Neural cell (in vitro differentiated cells): ENCODE data around the gene POLK. TPM values are rescaled to one million over a fixed set of nuclear protein-coding genes. Genes with fewer than 3 reads are reported as not detected.

Source experiments
- H2AFZ ChIP-seq: fragments of 200-600, 300-800 bp; sonication (generic), shearing (Covaris generic); 2 replicates; pipeline ENCODE4 v1.6.0; 2014; ENCODE audit warnings: low read depth, mild to moderate bottlenecking, antibody characterized with exemption, low read length, moderate library complexity
- H3F3A ChIP-seq: fragments of 200-600 bp; shearing (Covaris generic); 2 replicates; pipeline ENCODE4 v1.6.1; 2016; ENCODE audit warnings: mild to moderate bottlenecking, moderate library complexity, mixed read lengths, antibody characterized with exemption, low read length; ENCODE audit not compliant: insufficient read depth, poor library complexity, severe bottlenecking
- H3K27ac ChIP-seq: fragments of 200-600, 300-800 bp; sonication (generic), shearing (Covaris generic); 2 replicates; pipeline ENCODE4 v1.5.1; 2014; ENCODE audit warnings: mild to moderate bottlenecking, low read length, moderate library complexity
- H3K27me3 ChIP-seq: fragments of 300-800, 200-600 bp; sonication (generic), shearing (Covaris generic); 2 replicates; pipeline ENCODE4 v1.6.0; 2014; ENCODE audit warnings: mild to moderate bottlenecking, low read depth, low read length, moderate library complexity; ENCODE audit not compliant: insufficient read depth
- H3K36me3 ChIP-seq: fragments of 300-800, 200-600 bp; sonication (generic), shearing (Covaris generic); 2 replicates; pipeline ENCODE4 v1.5.1; 2014; ENCODE audit warnings: mild to moderate bottlenecking, antibody characterized with exemption, low read length, moderate library complexity; ENCODE audit not compliant: insufficient read depth
- H3K4me2 ChIP-seq: fragments of 300-800, 200-600 bp; sonication (generic), shearing (Covaris generic); 2 replicates; pipeline ENCODE4 v1.6.0; 2014; ENCODE audit warnings: mild to moderate bottlenecking, low read length
- H3K4me3 ChIP-seq: fragments of 300-800, 200-600 bp; sonication (generic), shearing (Covaris generic); 2 replicates; pipeline ENCODE4 v1.5.1; 2014; ENCODE audit warnings: mild to moderate bottlenecking, low read length, moderate library complexity
- H3K79me2 ChIP-seq: fragments of 200-600 bp; shearing (Covaris generic); replicated peaks from 2 replicates; pipeline ENCODE4 v1.6.0; 2014; ENCODE audit warnings: mild to moderate bottlenecking, low read length, moderate library complexity; ENCODE audit not compliant: insufficient read depth
- H3K9ac ChIP-seq: fragments of 300-800, 200-600 bp; sonication (generic), shearing (Covaris generic); 2 replicates; pipeline ENCODE4 v1.6.1; 2016; ENCODE audit warnings: mild to moderate bottlenecking, low read length, mixed read lengths
- H3K9me2 ChIP-seq: fragments of 200-600 bp; shearing (Covaris generic); 2 replicates; pipeline ENCODE4 v1.6.1; 2016; ENCODE audit warnings: mild to moderate bottlenecking, low read length, mixed read lengths; ENCODE audit not compliant: insufficient read depth
- H3K9me3 ChIP-seq: fragments of 200-600, 300-800 bp; sonication (generic), shearing (Covaris generic); 2 replicates; pipeline ENCODE4 v1.6.1; 2016; ENCODE audit warnings: mild to moderate bottlenecking, mixed run types, low read length, moderate library complexity, mixed read lengths
- H4K20me1 ChIP-seq: fragments of 200-600 bp; shearing (Covaris generic); 2 replicates; pipeline ENCODE4 v1.6.1; 2016; ENCODE audit warnings: mild to moderate bottlenecking, mixed run types; ENCODE audit not compliant: insufficient read depth
- CTCF ChIP-seq: fragments of 450-650 bp; IDR thresholded peaks from 2 replicates; pipeline ENCODE4 v1.5.1; 2014; ENCODE audit warnings: antibody characterized with exemption, mild to moderate bottlenecking, moderate library complexity; ENCODE audit not compliant: poor library complexity, severe bottlenecking
- EP300 ChIP-seq: fragments of 450-650 bp; conservative IDR thresholded peaks from 2 replicates; pipeline ENCODE4 v1.6.1; 2014; ENCODE audit warnings: antibody characterized with exemption, mild to moderate bottlenecking, moderate library complexity; ENCODE audit not compliant: poor library complexity, severe bottlenecking
- EZH2 ChIP-seq: fragments of 200-600, 300-800 bp; shearing (Covaris generic), sonication (generic); IDR thresholded peaks from 2 replicates; pipeline ENCODE4 v1.6.1; 2014; ENCODE audit warnings: antibody characterized with exemption, low read length, borderline replicate concordance, mild to moderate bottlenecking; ENCODE audit not compliant: insufficient read depth, poor library complexity, severe bottlenecking
- MXI1 ChIP-seq: fragments of 450-650 bp; conservative IDR thresholded peaks from 2 replicates; pipeline ENCODE4 v1.6.1; 2014; ENCODE audit warnings: antibody characterized with exemption, mild to moderate bottlenecking; ENCODE audit not compliant: poor library complexity, severe bottlenecking
- POLR2AphosphoS5 ChIP-seq: IDR thresholded peaks from 2 replicates; pipeline ENCODE4 v1.6.1; 2012
- RAD21 ChIP-seq: fragments of 450-650 bp; conservative IDR thresholded peaks from 2 replicates; pipeline ENCODE4 v1.6.1; 2014; ENCODE audit warnings: antibody characterized with exemption, mild to moderate bottlenecking, moderate library complexity
- REST ChIP-seq: IDR thresholded peaks from 2 replicates; pipeline ENCODE4 v1.6.1; 2012; ENCODE audit warnings: borderline replicate concordance
- SMC3 ChIP-seq: fragments of 450-650 bp; conservative IDR thresholded peaks from 2 replicates; pipeline ENCODE4 v1.6.1; 2014; ENCODE audit warnings: antibody characterized with exemption, mild to moderate bottlenecking, moderate library complexity; ENCODE audit not compliant: poor library complexity
- TAF1 ChIP-seq: IDR thresholded peaks from 2 replicates; pipeline ENCODE4 v1.6.1; 2012; ENCODE audit warnings: low read depth
- polyA plus RNA-seq: library from polyadenylated mRNA; depleted of rRNA; stranded (reverse); fragments of >200 nt; gene quantifications from 2 replicates; pipeline ENCODE4 v1.2.3, GENCODE V29; 2014
- small RNA-seq, 3 experiments: library from RNA; depleted of rRNA; stranded (forward); fragments of <200 nt; gene quantifications; one replicate each; pipeline ENCODE3, GENCODE V24; 2012

POLK gene
- polyA plus RNA-seq, 1 donor from 2014 or later, result 36.4 TPM

DNA sequence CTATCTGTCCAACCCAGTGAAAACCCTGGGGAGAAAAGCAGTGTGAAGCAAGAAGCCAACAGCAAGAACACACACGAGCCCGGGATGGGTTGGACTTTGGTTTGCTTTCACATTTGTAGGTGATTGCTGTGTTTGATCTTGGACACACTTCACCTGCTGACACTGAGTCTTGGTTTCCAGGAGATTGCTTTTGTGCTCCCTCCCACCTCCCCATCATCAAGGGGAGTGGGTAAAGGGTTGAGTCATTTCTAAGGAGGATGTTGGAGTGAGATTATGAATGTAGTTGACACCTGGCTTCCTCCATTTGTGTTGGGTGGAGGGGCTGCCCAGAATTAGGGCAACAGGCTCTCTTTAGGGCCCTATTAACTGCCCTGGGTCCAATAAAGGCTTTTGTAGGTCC, 137.0 kb downstream of the POLK start:
- Histone ChIP-seq H3K9me2 (no peaks in the 10 kb centered on the region), H2AFZ (no peak overlapping the region), H3K4me2 (no peak overlapping the region), H4K20me1 (no peaks in the 10 kb centered on the region), H3K4me3 (no peak overlapping the region), H3K79me2 (no peaks in the 10 kb centered on the region), H3K27me3 (no peaks in the 10 kb centered on the region), H3K36me3 (no peaks in the 10 kb centered on the region), H3K9ac (no peak overlapping the region), H3F3A (no peaks in the 10 kb centered on the region), H3K27ac (no peak overlapping the region), H3K9me3 (no peaks in the 10 kb centered on the region)
- no peak for TF ChIP-seq POLR2AphosphoS5
- no peak for TF ChIP-seq CTCF
- no peak for TF ChIP-seq TAF1
- TF ChIP-seq MXI1, result no peak
- TF ChIP-seq SMC3, result no peak
- TF ChIP-seq REST, result no peak
- no peak for TF ChIP-seq EP300
- TF ChIP-seq EZH2, result no peak
- no peak for TF ChIP-seq RAD21

Small RNA genes lying within 50 kb of the gene (small RNA-seq; reads per million reads assigned to genes)
- 0 reads per million in 3 experiments for gene RNU7-175P

Other genes with a start within 250 kb of the POLK start
- gene HMGCR, start 174.7 kb upstream of the POLK start, polyA plus RNA-seq, result 293 and 309 TPM in 2 replicates
- 20.3 and 24.3 TPM in 2 replicates for gene CERT1, start 262 bp upstream of the POLK start, polyA plus RNA-seq
- 0.37 TPM in 1 of 2 replicates, not detected in the other for gene ANKDD1B, start 99.6 kb downstream of the POLK start, polyA plus RNA-seq
- 36.1 and 36.4 TPM in 2 replicates for gene POC5, start 205.5 kb downstream of the POLK start, polyA plus RNA-seq